Activated CD8-positive, alpha-beta memory T cell treated with anti-CD3 and anti-CD28 coated beads, Interleukin-2, amount 50 U/mL, for 24 hours (primary cell): ENCODE data around the gene MIPEP.
"Not testable (repeated sequence)": the region's sequence is repeated elsewhere in the genome, so short reads cannot be mapped to it uniquely, and the experiment has no call there.

Experiments
- DNase-seq: peaks from one replicate; pipeline ENCODE4 v3.0.0-alpha.2; 2020; ENCODE audit errors: extremely low read depth

The MIPEP gene

DNA sequence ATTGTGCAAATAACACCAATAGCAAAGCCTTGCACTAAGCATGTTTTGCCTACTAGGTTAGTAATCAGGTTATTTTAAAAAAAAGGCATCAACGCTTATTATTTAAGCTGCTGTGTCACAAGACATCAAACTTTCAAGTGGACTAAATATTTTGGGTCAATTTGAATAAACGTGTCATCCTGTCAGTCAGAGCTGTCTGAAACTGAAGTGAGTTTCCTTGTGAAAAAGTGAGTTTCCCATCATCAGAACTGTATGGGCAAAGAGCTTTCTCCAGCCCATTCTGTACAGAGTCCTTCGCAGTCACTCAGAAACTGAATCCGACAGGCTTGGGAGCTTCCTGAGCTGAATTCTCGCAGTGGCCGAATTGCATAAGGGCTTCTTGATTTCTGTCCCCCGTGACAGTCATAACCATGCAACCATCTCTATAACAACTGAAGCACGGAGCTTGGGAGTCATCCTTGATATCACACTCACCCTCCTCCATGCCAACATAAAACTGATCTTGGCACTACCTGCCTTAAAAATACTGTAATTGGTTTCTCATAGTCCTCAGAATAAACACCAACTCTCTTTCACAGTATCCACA lies 139.8 kb downstream of the MIPEP start:
- DNase-seq: no peak

DNA sequence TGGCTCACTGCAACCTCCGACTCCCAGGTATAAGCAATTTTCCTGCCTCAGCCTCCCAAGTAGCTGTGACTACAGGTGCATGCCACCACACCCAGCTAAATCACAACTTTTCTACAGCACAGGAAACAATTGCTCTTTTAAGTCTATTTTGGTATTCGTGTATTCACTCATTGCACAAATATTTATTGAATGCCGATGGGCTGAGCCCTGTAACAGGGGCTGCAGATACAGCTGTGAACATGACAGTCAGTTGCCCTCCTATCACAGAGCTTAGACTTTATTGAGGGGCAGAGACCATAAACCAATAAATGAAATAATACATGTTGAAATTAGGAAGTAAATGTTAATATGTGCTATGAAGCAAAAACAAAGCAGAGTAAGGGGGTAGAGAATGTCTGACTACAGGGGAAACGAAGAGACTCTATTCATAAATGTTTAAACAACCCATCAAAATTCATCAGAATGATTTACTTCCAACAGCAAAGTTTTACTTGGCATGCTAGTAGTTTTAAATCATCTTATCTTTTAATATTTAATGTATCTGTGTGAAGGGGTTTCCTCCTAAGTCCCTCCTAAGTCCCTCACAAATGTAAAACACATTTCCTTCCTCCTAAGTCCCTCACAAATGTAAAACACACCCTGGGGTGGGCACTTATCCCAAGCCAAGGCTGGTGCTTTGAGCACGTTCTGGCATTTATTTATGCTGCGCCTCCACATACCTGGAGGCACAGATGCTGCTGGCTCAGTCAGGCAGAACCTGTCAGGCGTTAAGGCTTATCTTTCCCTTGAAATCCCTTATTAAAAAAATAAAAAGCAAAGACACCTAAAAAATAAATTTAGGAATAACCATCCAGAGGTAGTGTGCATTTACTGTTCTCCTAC lies 140.8 kb downstream of the MIPEP start:
- DNase-seq: no peak

DNA sequence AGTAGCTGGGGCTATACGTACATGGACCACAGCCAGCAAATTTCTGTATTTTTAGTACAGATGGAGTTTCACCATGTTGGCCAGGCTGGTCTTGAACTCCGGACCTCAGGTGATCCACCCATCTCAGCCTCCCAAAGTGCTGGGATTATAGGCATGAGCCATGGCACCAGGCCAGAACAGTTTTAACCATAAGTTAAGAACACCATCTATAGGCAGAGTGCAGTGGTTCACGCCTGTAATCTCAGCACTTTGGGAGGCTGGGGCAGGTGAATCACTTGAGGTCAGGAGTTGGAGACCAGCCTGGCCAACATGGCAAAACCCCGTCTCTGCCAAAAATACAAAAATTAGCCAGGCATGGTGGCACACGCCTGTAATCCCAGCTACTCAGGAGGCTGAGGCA lies 143.1 kb downstream of the MIPEP start:
- not testable (repeated sequence) for DNase-seq

DNA sequence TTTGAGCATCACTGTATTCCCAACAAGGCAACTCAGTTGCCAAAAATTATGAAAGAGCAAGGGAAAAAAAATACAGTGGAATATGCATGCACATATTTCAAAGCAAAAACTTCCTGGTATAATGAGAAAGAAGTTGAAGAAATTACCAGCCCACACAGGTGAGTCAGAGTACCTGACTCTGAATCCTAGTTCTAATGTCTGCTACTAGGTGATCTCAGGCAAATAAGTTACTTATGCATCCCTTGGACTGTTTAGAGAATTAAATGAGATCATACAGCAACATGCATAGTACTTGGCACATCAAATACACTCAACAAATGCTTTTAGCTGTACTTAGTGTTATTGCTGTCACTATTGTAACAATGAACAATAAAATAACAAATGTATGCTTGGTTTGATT lies 144.9 kb downstream of the MIPEP start:
- DNase-seq: no peak

DNA sequence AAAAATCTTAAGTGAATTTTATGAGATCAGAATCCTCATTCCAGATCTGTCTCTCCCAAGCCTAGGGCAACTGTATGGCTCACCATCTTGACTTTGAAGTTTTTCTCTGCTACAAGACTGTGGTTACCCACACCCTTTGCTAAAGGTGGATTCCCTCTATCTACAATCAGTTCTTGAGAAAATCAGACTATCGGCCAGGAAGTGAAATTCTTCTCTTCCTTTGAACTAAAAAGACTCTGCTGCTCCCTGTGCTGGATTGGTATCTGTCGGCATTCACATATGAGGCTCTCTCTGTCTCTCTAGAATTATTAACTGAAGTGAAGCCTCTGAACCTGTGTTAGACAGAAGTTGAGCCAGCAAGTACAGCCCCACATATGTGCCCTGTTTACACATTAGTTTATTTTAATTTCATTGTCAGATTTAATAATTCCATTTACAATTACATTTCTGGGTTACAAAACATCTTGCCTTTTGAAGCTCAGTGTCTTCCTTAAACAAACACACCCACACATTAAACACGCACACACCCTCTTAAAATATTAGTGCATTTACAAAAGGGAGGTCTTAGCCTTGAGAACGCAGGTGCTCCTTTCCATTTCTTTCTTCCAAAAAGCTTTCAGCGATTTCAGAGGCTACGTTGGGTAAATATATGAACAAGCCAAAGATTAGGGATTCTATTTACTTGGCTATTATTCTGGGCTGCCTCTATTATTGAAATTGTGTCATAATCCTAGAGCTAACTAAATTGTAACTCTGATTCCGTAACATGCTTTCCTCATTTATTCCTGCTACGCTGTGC lies 145.7 kb downstream of the MIPEP start:
- DNase-seq: no peak

DNA sequence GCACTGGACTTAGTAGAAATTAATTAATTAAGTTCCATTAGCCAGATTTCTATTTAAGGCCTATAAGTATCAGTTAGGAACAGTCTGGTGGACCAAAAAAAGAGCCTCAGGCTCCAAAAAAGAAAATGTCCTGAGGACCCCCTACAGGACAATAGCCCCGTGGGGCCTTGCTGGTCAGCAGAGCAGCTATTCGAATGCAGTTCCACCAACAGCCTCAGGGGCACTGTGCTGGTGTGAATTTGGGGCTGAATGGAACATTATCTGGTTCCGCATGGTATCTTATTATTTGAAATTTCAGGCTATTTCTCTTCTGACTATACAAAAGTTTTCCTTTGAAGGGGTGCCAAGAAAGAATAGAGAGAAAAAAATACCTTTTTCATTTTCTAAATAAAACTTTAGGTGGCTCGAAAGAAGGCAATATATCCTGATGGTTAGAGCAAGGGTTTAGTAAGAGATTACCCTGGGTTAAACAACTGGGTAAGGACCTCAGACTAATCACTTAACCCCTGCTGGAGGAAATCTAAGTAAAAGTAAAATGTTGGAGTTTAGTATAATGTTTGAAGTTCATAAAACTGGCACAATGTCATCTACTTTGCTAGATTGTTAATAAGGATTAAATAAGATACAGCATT lies 147.2 kb downstream of the MIPEP start:
- DNase-seq: no peak

DNA sequence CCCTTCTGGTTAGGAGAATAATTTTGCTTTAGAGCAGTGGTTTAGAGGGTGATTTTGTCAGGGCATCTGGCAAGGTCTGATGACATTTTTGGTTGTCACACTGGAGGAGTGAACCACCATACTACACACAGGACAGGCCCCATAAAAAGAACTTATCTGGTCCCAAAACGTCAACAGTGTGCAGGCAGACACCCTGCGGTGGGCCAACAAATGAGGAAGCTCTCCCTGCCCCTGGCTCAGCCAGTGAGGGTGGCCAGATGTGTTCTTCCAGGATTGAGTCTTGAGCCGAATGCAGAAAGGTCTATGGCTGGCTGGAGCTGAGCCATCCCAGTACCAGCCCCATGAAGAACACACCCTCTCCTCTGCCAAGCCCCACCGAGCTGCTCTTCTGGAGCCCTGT lies 149.2 kb downstream of the MIPEP start:
- no peak for DNase-seq

DNA sequence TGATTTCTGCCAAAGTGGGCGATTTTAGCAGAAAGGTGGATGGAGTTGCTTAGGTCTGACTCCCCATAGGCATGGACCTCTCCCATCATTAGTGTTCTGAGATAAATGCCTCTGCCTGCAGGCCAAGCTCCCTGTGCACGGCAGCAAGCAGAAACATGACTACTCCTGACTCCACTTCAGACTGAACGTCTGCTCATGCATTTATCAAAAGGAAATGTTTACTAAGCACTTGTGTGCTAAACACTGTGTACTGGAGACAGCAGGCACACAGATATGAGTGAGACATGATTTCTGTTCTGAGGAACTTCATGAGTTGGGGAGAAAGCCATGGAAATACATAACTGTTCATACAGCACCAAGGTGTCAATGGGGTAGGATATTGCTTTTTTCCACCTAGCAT lies 149.6 kb downstream of the MIPEP start:
- no peak for DNase-seq

DNA sequence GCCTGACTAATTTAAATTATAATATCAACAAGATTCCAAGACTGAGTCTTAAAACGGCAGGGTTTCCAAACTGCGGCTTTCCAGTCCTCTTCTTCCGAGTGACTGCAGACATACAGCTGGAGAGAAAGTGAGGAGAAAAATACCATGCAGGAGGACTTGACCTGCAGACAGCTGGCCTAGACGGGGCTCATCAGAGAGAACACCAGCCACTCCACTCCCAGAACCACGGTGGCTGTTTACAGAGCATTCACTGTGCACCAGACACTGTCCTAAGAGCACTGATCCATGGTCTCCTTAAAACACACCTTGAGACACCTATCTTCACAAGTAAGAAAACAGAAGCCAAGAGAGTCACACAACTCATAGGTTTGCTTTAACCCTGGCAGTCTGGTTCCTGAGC lies 152.7 kb downstream of the MIPEP start:
- DNase-seq: no peak

DNA sequence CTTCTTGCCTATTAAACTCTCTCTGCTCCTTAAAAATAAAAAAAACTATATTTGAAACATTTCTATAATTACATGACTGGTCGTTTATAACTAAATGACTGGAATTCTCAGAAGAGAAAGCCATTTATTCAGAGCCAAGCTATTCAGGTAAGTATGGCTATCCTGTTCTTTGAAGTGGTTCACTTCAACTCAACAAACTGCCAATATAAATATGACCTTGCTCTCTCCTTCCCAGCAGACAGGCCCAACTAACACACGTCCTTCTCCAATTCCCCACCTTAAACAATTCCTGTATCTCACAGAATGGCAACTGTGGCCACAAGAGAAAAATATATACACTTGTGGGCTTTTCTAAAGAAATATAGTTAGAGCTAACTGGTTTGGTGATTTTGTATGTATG lies 153.9 kb downstream of the MIPEP start:
- no peak for DNase-seq

DNA sequence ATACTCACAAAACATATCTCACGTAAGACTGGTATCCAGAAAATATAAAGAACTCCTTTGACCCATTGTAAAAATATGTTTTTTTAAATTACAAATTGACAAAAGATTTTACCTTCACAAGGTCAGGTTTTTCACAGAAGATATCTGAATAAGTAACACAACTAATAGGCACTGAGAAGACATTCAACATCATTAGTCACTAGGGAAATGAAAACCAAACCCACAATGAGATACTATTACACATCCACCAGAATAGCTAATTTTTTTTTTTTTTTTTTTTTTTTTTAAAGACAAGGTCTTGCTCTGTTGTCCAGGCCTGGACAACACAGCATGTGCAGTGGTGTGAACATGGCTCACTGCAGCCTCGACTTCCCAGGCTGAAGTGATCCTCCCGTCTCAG lies 157.5 kb downstream of the MIPEP start:
- no peak for DNase-seq

DNA sequence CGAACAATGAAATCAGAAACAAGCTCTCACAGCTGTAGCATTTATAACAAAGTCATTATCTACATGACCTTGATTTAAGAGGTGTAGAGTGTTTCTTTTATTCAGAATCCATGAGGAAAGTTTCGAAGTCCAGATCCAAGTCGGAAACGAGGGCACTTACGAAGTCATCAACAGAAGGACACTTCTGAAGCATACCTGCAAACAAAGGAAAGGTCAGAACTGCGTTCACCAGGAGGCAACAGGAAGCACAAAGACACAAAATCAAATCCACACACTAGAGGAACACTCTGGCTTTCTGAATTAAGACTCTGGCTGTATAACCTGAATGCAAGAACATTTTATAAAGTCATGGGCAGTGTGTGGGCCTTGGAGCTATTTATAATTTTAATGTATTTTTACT lies 158.9 kb downstream of the MIPEP start:
- DNase-seq: no peak

DNA sequence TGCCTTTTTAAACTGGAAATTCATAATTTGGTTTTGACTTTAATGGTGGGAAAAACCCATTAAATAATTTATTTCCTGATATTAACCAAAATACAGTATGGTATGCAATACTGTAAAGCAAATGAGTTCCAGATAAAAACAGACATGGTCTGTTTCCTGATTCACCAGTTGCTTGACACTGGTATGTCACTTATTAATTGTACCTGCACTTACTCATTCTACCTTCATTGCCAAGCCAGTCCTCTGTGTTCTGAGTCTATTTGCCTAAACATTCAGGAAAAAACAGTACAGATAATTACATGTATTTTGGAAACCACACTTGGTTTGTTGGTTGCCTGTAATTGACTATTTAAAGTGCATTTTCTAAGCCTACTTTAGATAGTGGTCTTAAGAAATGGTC lies 159.7 kb downstream of the MIPEP start:
- no peak for DNase-seq

DNA sequence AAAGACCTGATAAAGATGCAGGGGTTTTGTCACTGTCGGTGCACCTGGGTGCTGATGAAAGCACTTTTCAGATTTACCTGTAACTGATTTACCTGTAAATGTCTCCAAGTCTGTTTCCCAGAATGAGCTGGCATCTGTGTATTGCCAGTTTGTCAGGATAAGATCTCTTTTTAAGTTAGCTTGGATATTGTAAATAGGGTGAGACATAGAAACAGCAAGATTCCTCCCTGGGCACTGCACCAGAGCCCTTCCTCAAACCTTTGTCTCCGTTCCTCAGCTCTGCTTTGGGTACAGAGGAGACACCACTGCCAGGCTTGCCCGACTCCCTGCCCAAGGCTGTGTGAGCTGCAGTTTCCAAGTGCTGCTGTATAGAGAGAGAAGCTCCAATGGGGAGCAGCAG lies 160.4 kb downstream of the MIPEP start:
- DNase-seq: no peak

DNA sequence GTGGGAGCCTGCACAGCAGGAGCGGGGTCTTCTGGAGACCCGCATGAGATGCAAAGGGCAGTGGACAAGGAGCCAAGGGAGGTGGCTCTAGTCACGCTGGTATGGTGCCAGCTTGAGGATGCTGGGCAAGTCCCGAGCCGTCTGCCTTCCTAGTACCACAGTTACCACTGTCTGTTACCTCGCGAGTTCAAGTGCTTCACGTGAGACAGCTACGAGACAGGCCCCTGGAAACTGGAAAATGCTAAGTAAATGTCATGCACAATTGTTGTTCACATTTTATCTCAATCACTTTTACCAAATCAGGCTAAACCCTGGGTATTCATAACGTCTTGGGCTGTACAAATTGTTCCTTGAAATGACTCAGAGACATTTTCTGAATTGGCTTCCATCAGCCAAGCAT lies 163.3 kb downstream of the MIPEP start:
- no peak for DNase-seq

DNA sequence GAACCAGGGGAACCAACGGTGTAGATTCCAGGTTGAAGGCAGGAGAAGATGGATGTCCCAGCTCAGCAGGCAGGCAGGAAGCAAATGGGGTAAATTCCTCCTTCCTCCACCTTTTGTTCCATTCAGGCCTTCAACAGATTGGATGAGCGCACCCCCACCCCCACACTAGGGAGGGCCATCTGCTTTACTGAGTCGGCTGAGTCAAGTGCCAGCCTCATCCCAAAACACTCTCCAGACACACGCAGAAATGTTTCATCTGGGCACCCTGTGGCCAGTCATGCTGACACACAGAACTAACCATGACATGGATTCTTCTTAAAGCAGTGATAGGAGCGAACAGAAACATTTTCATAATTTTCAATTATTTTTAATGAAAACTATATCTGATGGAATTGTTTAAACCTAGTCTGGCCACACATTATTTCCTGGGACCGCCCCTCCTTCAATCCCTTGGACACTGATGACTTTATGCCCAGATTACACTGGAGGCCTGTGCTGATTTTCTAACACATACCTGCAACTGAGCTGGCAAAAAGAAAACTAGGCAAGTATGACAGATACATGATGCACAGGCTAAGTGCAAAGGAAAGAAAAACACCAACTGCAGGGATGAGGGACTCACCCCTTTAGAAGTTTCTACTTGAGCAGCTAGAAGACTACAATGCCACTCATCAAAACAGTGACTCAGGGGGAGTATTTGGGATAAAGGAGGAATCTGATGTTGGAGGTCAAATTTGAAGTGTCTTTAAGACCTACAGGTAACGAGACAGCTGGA lies 164.8 kb downstream of the MIPEP start:
- DNase-seq: no peak

DNA sequence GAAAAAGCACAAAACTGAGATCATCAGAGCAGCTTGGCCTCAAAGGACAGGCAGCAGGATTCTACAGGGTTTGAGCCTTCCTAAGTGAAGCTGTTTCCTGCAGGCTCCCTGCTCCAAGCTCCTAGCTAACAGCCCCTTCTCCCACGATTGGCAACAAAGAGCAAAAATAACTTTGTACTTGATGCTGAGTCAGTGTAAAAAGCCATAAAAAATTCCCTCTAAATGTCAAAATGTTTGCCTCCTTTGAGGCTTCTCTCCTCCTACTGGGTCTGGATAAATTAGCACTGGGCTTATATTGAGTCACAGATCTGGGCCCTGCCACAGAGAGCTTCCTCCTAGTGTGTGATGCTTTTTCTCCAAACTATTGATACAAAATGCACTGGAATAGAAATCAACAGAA lies 165.7 kb downstream of the MIPEP start:
- DNase-seq: no peak

DNA sequence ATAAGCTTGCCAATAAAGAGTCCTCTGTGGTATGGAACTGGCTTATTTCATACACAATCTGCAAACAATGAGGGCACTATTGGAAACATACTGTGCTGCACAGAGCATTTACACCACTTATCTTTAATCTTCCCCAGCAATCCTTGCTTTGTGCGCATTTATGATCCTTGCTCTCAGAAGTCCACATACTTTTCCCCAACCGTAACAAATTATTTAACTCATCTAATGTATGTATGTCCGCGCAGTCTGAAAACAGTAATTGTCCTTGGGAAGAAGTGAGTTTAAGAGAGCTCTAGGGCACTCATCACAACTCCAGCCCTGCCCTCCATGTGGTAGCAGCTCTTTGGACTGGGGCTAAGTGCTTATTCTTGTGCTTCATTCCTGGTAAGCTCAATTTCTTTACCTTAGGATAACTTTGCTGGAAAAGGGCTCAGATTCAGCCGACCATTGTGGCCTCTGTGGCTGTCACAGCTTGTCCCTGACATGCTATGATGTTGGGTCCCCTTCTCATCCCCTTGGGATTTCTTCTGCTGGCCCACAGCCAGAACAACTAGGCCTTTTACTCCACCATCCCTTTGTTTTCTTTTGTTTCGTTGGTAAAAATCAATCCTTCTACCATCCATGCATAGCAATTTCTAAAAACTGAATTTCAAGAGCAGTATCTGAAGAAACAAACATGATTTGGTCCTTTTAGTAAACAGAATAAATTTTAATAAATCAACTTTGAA lies 166.3 kb downstream of the MIPEP start:
- DNase-seq: no peak

DNA sequence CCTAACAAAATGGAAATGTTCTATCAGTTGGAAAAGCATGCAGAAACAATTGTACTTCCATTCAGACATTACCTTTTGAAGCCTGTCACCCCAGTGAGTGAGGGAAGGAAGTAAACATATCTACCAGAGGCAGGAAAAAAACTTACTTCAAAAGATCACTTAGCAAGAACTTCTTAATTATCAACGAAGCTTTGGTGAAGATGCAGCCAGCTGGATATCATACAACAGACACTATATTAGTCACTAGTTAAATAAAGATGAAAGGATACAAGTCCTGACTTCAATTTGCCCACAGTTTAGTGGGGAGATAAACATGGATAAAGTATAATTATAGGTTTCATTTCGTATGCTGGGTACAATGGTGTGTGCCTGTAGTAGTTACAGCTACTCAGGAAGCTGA lies 170.2 kb downstream of the MIPEP start:
- DNase-seq: no peak

DNA sequence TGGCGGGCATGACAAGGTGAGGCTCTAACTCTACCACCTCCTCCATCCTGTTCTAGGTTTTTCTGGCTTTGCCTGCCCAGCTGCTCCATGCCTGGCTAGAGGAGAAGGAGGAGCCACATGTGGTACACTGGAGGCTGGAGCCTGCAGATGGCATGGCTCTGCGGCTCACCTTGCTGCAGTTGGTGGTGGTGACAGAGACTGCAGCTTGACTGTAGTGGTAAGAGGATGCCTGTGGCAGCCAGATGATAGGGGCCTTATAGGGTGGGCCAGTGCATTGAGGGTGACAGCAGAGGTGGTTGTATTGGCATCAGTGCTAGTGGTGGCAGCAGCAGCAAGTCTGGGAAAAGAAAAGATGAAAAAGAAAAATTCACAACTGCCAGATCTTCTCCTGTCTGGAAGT lies 172.8 kb downstream of the MIPEP start:
- DNase-seq: no peak

DNA sequence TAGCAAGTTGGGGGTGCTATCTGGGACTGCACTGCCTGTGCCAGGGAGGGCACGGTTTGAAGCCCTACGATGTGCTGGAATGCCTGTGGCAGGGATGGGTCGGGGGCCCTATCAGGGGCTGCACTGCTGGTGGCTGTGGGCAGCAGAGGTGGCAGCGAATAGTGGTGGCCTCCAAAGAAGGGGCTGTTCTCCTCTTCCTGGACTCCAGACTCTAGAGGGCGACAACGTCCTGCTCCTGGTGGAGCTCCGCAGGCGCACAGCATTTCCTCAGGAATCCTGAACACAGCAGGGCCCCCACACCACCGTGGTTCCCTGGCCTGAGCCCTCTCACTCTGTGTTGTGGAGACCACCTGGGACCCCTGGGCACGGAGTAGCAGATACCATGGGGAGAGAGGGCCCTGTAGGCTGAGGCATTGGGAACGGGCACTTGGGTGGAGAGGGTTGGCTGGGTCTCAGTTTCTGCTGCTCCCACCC lies 173.4 kb downstream of the MIPEP start:
- no peak for DNase-seq
